ENCODE data around the gene RALGAPA2. TPM values are rescaled to one million over a fixed set of nuclear protein-coding genes. Genes with fewer than 3 reads are reported as not detected.

RALGAPA2 gene
- total RNA-seq, 4 donors from 2014 or later, result 20.1 to 27.7 (median 23.0) TPM

DNA sequence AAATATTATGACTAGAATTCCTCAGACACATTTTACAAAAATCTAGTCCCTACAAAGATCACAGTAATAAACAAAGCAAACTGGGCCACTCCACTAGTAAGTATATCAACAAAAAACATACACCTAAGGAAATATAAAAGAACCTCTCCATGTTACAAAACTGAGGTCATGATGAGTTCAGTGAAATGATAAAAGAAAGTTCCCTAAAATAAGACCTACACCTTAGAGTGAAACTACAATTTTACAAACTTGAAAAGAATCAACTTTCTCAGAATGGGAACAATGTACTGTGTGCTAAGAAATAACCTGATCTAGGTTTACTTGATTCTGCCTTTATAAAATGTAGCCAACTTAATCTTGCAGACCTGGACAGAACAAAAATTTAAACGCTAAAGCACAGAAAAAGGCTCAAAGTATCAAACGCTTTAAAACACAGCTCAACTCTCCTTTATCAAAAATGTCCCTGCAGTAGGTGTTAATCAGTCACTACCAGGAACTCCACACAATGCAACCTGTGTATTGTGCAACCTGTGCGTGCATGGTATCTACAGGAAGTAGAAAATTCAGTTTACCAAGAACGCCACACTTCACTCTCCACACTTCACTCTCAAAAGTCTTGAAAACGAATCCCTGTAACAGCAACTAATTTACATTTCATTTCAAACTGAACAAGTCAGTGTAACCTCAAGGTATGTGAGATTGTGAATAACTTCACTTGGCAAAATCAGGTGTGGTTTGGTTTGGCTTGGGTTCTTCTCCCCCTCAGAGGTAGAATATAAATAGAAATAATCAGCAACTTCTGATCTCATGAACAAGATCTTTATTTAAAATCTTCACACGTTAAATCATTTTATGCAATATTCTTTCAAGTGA, 1.8 kb downstream of the RALGAPA2 start:
- H3K9me3 ChIP-seq, result no peaks in the 10 kb centered on the region
- H3K4me1 ChIP-seq, result peaks cover 23 to 47% (median 36%) of the 10 kb centered on the region in 4 donors
- H3K4me3 ChIP-seq, result peak overlapping the region; percentile 86 to 98 (median 97)
- peak; percentile 87 for DNase-seq (ENCODE audit: extremely low spot score)
- H3K27me3 ChIP-seq, result no peaks in the 10 kb centered on the region
- 50% methylated on average over 6 of the region's 6 CpGs for WGBS
- intact Hi-C loops (cut with DNase I), result no loop called here
- peak overlapping the region; percentile 89 to 95 (median 92) for H3K27ac ChIP-seq (replicated peaks in 1 of 4)
- H3K36me3 ChIP-seq, result no peaks in the 10 kb centered on the region
- peak in 1 of 2 donors; percentile 10 for TF ChIP-seq POLR2AphosphoS5 (IDR thresholded peaks at IDR 0.05)
- TF ChIP-seq CTCF (IDR thresholded peaks at IDR 0.05), result no peak
- no peak for TF ChIP-seq EP300 (IDR thresholded peaks at IDR 0.05)
- TF ChIP-seq POLR2A (IDR thresholded peaks at IDR 0.05; ENCODE audit: low read depth), result no peak

DNA sequence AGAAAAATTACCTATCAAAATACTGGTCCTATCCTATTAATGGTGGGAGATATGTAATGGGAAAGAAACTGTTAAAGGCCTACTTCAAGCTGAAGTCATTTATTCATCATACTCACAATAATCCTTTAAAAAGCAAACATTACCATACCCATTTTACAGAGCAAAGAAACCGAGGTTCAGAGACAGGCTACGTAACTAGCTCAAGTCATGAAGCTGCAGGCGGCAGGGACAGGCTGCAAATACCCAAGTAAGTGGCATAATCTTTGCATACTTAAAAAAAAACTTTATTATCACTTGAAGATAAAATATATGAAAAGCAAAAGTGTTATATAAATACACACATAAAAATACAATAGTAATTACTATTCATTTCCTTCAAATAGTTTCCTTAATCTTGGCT, 2.6 kb downstream of the RALGAPA2 start:
- Histone ChIP-seq H3K27me3 (no peaks in the 10 kb centered on the region), H3K27ac (replicated peaks in 1 of 4) (peak overlapping the region; percentile 89 to 95 (median 92)), H3K4me1 (peaks cover 23 to 47% (median 36%) of the 10 kb centered on the region in 4 donors), H3K9me3 (no peaks in the 10 kb centered on the region), H3K36me3 (no peaks in the 10 kb centered on the region), H3K4me3 (peak overlapping the region in 3 of 4 donors; percentile 4 to 97 (median 86))
- no peak for TF ChIP-seq POLR2AphosphoS5 (IDR thresholded peaks at IDR 0.05)
- TF ChIP-seq CTCF (IDR thresholded peaks at IDR 0.05), result no peak
- no peak for TF ChIP-seq POLR2A (IDR thresholded peaks at IDR 0.05; ENCODE audit: low read depth)
- no peak for TF ChIP-seq EP300 (IDR thresholded peaks at IDR 0.05)
- DNase-seq (ENCODE audit: extremely low spot score), result no peak
- intact Hi-C loops (cut with DNase I), result no loop called here
- 88% methylated on average over 3 of the region's 3 CpGs for WGBS

DNA sequence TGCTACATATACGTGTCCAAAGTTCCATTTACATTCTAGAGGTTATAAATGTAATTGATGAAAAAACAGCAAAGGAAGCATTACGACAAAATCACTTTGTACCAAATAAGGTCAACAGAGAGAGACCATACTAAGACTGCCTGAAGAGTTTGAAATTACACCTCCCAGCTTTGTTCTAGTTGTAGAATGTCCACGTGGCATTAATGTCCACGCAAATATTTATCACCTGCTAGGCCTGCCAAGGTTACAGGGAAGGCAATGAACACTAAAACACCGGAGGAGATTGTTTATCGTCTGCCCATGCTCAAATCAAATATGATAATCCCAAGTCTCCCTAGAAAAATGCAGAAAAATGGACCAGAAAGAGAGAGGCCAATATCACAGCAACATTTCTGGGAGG, 6.2 kb downstream of the RALGAPA2 start:
- 72% methylated on average over 6 of the region's 6 CpGs for WGBS
- Histone ChIP-seq H3K9me3 (no peaks in the 10 kb centered on the region), H3K27me3 (no peaks in the 10 kb centered on the region), H3K36me3 (no peaks in the 10 kb centered on the region), H3K4me1 (peaks cover 14 to 33% (median 22%) of the 10 kb centered on the region in 4 donors), H3K4me3 (no peak overlapping the region), H3K27ac (replicated peaks in 1 of 4) (no peak overlapping the region)
- TF ChIP-seq POLR2A (IDR thresholded peaks at IDR 0.05; ENCODE audit: low read depth) (no peak), EP300 (IDR thresholded peaks at IDR 0.05) (no peak), POLR2AphosphoS5 (IDR thresholded peaks at IDR 0.05) (no peak), CTCF (IDR thresholded peaks at IDR 0.05) (no peak)
- no peak for DNase-seq (ENCODE audit: extremely low spot score)
- intact Hi-C loops (cut with DNase I), result no loop called here

GRCh38 chr20:20702330-20703245, 9.9 kb downstream of the RALGAPA2 start:
- H3K36me3 ChIP-seq, result no peaks in the 10 kb centered on the region
- intact Hi-C loops (cut with DNase I), result no loop called here
- no peak overlapping the region for H3K4me3 ChIP-seq
- no peak for DNase-seq (ENCODE audit: extremely low spot score)
- H3K9me3 ChIP-seq, result no peaks in the 10 kb centered on the region
- TF ChIP-seq POLR2AphosphoS5 (IDR thresholded peaks at IDR 0.05) (no peak), POLR2A (IDR thresholded peaks at IDR 0.05; ENCODE audit: low read depth) (no peak), CTCF (IDR thresholded peaks at IDR 0.05) (no peak), EP300 (IDR thresholded peaks at IDR 0.05) (no peak)
- H3K27ac ChIP-seq (replicated peaks in 1 of 4), result no peak overlapping the region
- no peaks in the 10 kb centered on the region for H3K27me3 ChIP-seq
- WGBS, result 96% methylated on average over 7 of the region's 7 CpGs
- peaks cover 4 to 10% (median 7%) of the 10 kb centered on the region in 4 donors for H3K4me1 ChIP-seq

Data from esophagus muscularis mucosa (tissue), 4 donors.